OCI-LY7 (cell line): ENCODE measurements around the gene NCKAP5.

Source experiments
- CTCF ChIP-seq: fragments of 200-600 bp; sonication (generic); conservative IDR thresholded peaks from 2 replicates; pipeline ENCODE4 v1.5.1; 2014; ENCODE audit warnings: mild to moderate bottlenecking, antibody characterized with exemption, low read length, moderate library complexity, mixed read lengths
- EZH2phosphoT487 ChIP-seq: fragments of 200-600 bp; sonication (generic); IDR thresholded peaks from 2 replicates; pipeline ENCODE4 v1.6.1; 2018; ENCODE audit warnings: low read depth, borderline replicate concordance, mild to moderate bottlenecking, mixed run types, antibody characterized with exemption, low read length, moderate library complexity, mixed read lengths

- TF ChIP-seq CTCF, result no peak
- no peak for TF ChIP-seq EZH2phosphoT487
These were observed 592.8 kb downstream of the NCKAP5 start for GRCh38 chr2:132975193-132976105.
